ENCODE measurements around the gene AMH.

DNA sequence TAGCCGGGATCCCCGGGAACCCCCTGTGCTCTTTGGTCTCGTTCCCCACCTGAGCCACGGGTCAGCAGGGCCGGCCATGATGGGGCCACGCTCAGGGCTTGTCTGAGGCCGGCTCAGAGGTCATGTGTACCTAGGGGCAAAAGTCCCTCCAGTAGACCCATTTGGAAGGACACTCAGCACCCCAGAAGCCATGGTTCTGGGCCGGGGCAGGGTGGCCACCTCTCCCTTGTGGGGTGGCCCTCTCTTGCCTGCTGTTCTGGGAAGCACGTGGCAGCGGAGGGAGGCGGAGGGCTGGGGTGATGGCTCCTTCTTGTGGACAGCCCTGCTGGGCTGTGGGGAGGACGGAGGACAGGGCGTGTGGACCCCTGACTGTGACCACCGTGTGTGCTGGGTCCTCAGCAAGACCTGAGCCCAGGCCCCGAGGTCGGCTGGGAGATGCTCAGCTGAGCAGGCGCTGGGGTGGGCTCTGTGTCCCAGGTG, 39.3 kb downstream of the AMH start:
- TF ChIP-seq CTCF (IDR thresholded peaks at IDR 0.05) (no peak), TCF7L2 (IDR thresholded peaks at IDR 0.05; ENCODE audit: low read depth, low read length) (no peak), POLR2AphosphoS5 (IDR thresholded peaks at IDR 0.05; ENCODE audit: low read depth, low read length) (no peak), SIN3A (IDR thresholded peaks at IDR 0.05; ENCODE audit: borderline replicate concordance, insufficient read depth, low read depth, low read length) (no peak)
